Measurements from ENCODE around the gene ACBD6.

GRCh38 chr1:180353945-180354344 lies 148.4 kb downstream of the ACBD6 start:
- TF ChIP-seq CTCF (conservative IDR thresholded peaks at IDR 0.05 in 1 of 2, IDR thresholded peaks at IDR 0.05 in 1 of 2; ENCODE audit: extremely low read depth in 1 of 2, insufficient read depth in 1 of 2, low read depth in 1 of 2, low read length in 2 of 2) = no peak
- no peak for TF ChIP-seq EZH2 (IDR thresholded peaks at IDR 0.05; ENCODE audit: borderline replicate concordance, low read length)

All from mammary epithelial cell (primary cell).